SK-N-DZ (cell line): ENCODE results near the gene TPM4.

ENCODE experiments used
- DNase-seq: peaks from one replicate; pipeline ENCODE4 v3.0.0-alpha.2; 2015; ENCODE audit warnings: low spot score

Gene TPM4

GRCh38 chr19:16125737-16126495, 49.6 kb downstream of the TPM4 start:
- no peak for DNase-seq

- DNase-seq, result no peak
These were observed 50.8 kb downstream of the TPM4 start for GRCh38 chr19:16127080-16127479.

- no peak for DNase-seq
These were observed 51.6 kb downstream of the TPM4 start for GRCh38 chr19:16127776-16128371.

- DNase-seq, result no peak
These were observed 55.4 kb downstream of the TPM4 start for GRCh38 chr19:16131648-16132047.

- DNase-seq, result no peak
These were observed 57.5 kb downstream of the TPM4 start for GRCh38 chr19:16133818-16134217.

- DNase-seq, result no peak
These were observed 58.2 kb downstream of the TPM4 start for GRCh38 chr19:16134510-16134909.

GRCh38 chr19:16135430-16136127, 59.3 kb downstream of the TPM4 start:
- no peak for DNase-seq

- no peak for DNase-seq
These were observed 60.1 kb downstream of the TPM4 start for GRCh38 chr19:16136185-16136999.

- DNase-seq, result no peak
These were observed 63.5 kb downstream of the TPM4 start for GRCh38 chr19:16139752-16140151.

GRCh38 chr19:16141043-16141442, 64.7 kb downstream of the TPM4 start:
- DNase-seq, result no peak

- no peak for DNase-seq
These were observed 65.8 kb downstream of the TPM4 start for GRCh38 chr19:16142032-16142580.

- no peak for DNase-seq
These were observed 67.3 kb downstream of the TPM4 start, which contains the start of gene HSH2D for GRCh38 chr19:16143399-16144215. TSS of gene HSH2D (plus strand) at chr19:16143685. CDS start at chr19:16148751, 5,066 bp downstream.

GRCh38 chr19:16144216-16144581, 67.9 kb downstream of the TPM4 start:
- DNase-seq, result no peak

- DNase-seq, result no peak
These were observed 69.8 kb downstream of the TPM4 start for GRCh38 chr19:16146112-16146511.

- no peak for DNase-seq
These were observed 72.3 kb downstream of the TPM4 start for GRCh38 chr19:16148443-16149229.
